A673 (cell line): ENCODE measurements around the gene CTNNA2.

Experiments used
- EZH2 ChIP-seq: fragments of 200-600 bp; sonication (generic); IDR thresholded peaks from 2 replicates; pipeline ENCODE4 v1.6.1; 2017; ENCODE audit warnings: borderline replicate concordance, low read depth, mild to moderate bottlenecking, mixed read lengths, antibody characterized with exemption, low read length; ENCODE audit not compliant: poor library complexity, severe bottlenecking
- TF ChIP-seq, protein P1 (sequence below): fragments of 300-800, 200-600 bp; sonication (generic); conservative IDR thresholded peaks from 2 replicates; pipeline ENCODE4 v1.5.1; 2017; ENCODE audit warnings: low read depth, mild to moderate bottlenecking, antibody characterized with exemption, low read length, moderate library complexity, mixed read lengths

DNA sequence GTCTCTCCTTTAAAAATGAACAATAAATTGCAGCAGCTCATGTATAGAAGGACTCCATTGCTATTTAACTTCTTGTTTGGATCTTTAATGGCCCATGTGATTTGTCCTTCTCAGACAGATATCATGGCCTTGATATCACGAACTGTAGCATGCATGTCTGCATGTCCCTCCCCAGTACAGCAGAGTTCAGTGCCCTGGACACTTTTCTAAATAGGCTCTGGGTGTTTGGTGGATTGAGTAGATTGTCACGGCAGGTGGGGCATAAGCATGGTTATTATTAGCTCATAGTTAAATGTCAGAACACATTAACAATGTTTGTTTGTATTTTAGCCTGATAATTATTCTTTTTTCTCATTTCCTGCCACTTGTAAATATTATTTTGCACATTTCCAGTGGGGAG lies 673.4 kb downstream of the CTNNA2 start:
- TF ChIP-seq, protein P1, sequence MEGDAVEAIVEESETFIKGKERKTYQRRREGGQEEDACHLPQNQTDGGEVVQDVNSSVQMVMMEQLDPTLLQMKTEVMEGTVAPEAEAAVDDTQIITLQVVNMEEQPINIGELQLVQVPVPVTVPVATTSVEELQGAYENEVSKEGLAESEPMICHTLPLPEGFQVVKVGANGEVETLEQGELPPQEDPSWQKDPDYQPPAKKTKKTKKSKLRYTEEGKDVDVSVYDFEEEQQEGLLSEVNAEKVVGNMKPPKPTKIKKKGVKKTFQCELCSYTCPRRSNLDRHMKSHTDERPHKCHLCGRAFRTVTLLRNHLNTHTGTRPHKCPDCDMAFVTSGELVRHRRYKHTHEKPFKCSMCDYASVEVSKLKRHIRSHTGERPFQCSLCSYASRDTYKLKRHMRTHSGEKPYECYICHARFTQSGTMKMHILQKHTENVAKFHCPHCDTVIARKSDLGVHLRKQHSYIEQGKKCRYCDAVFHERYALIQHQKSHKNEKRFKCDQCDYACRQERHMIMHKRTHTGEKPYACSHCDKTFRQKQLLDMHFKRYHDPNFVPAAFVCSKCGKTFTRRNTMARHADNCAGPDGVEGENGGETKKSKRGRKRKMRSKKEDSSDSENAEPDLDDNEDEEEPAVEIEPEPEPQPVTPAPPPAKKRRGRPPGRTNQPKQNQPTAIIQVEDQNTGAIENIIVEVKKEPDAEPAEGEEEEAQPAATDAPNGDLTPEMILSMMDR = no peak
- TF ChIP-seq EZH2 = no peak
